NCI-H1048 (cell line): ENCODE data around the gene ZZZ3.
"Not testable (repeated sequence)": the region's sequence is repeated elsewhere in the genome, so short reads cannot be mapped to it uniquely, and the experiment has no call there.

ENCODE experiments used
- DNase-seq: peaks from one replicate; lab custom pipeline; 2025; lab: John Stamatoyannopoulos, UW

ZZZ3 gene

DNA sequence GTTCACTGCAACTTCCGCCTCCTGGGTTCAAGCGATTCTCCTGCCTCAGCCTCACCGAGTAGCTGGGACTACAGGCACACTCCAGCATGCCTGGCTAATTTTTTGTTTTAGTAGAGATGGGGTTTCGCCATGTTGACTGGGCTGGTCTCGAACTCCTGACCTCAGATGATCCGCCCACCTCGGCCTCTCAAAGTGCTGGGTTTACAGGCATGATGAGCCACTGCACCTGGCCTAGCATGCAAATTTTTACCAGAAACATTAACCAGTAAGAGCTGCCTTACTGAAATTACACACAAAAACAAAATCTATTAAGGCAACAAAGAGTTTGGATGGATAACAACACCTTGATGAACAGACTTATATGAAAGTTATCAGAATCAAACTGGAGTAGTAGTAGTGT lies 12.1 kb downstream of the ZZZ3 start:
- DNase-seq = no peak

DNA sequence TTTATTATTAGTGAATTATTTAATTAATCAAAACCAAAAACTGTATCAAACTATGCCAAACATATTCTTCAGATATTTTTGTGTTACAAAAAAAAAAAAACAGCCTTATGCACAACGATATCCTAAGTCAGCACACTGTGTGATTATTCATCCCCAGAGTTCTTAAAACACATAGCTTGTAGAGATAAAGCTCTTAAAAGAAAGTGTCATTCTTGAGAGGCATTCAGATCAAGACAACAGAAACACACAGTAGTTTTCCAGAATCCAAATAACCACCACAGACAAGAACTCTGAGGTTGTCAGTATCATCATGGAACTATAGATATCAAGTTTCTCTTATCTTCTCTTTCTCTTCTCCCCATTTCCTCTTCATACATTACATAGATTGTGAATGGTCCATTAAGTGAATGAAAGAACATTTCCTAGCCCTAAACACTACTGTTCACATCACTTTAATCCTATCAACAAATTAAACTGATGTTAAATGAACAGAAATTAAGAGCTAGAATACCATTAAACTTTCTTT lies 13.5 kb downstream of the ZZZ3 start:
- DNase-seq = no peak

DNA sequence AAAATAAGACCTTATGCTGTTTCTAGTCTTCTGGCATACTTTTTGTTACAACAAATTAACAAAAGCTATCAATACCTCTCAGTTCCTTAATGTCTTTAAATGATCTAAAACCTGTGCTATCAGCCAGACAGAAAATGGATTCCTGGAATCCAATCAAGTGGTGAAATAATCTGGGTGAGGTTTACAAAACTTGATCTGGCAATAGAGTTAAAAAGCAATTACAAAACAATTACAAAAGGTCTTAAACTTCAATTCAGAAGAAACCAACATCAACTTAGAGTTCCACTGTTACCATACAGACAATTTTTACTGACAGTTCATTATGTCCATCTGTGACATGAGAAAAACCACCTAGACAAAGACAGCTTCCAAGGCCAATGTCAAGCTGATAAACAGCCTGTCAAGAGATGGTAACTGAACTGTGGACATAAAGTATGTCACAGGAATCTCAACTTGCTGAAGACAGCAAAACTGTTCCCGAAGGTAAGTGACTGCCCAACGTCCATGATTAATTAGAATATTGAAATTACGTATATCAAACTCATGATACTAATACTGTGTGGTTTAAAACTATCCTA lies 17.4 kb downstream of the ZZZ3 start:
- DNase-seq = no peak

DNA sequence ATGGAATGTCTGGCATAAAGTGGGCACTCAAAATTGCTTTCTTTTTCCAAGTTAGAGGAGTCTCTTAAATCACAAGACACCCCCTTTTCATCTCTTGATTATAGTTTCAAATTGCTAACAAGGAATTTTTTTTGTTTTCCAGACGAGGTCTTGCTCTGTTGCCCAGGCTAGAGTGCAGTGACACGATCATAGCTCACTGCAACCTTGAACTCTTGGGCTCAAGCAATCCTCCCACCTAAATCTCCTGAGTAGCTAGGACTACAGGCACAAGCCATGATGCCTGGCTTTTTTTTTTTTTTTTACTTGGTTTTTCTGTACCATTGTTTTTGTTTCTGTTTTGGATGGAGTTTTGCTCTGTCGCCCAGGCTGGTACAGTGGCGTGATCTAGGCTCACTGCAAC lies 20.8 kb downstream of the ZZZ3 start:
- no peak for DNase-seq

DNA sequence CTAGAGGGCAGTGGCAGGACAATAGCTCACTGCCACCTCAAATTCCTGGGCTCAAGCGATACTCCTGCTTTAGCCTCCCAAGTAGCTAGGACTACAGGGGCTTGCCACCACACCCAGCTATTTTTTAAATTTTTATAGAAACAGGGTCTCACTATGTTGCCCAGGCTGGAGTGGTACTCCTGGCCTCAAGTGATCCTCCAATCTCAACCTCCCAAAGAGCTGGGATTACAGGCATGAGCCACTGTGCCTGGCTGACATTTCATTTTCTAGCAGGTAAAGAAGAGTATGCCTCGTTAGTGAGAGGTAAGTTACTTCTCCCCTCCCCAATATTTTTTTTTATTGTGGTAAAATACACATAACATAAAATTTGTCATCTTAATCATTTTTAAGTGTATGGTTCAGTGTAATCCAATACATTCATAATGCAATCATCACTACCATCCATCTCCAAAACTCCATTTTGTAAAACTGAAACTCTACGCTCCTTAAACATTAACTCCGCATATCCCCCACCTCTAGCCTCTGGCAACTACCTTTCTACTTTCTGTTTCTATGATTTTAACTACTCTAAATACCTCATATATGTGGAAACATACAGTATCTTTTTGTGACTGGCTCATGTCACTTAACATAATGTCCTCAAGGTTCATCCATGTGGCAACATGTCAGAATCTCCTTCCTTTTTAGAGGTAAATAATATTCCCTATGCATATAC lies 22.4 kb downstream of the ZZZ3 start:
- no peak for DNase-seq

DNA sequence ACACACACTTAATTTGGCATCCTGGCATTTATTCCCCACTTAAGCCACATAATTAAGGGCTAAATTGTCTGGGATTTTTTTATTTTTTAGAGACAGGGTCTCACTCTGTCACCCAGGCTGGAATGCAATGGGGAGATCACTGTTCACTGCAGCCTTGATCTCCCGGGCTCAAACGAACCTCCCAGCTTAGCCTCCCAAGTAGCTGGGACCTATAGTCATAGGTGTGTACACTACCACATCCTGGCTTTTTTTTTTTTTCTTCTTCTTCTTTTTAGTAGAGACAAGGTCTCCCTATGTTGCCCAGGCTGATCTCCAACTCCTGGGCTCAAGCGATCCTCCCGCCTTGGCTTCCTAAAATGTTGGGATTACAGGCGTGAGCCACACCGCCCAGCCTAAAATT lies 24.2 kb downstream of the ZZZ3 start:
- no peak for DNase-seq

DNA sequence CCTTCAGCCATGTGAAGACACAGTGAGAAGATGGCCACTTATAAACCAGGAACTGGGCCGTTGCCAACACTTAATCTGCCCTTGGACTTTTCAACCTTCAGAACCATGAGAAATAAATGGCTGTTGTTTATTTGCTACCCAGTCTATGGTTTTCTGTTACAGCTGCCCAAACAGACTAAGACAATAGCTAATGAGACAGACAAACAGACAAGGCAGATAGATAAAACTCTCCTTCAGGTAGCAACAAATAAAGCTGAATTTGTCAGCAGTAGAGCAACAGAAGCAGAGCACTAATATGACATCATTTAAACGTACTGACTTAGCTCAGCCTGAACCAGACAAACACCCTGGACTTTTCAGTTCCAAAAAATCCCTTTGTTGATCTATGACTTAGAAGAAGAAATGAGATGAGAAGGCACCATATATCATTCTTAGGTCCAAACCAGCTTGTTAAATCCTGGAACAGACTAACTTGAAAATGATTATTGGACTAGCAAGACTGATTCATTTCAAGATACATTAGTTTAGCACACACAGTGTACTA lies 27.0 kb downstream of the ZZZ3 start:
- DNase-seq = no peak

DNA sequence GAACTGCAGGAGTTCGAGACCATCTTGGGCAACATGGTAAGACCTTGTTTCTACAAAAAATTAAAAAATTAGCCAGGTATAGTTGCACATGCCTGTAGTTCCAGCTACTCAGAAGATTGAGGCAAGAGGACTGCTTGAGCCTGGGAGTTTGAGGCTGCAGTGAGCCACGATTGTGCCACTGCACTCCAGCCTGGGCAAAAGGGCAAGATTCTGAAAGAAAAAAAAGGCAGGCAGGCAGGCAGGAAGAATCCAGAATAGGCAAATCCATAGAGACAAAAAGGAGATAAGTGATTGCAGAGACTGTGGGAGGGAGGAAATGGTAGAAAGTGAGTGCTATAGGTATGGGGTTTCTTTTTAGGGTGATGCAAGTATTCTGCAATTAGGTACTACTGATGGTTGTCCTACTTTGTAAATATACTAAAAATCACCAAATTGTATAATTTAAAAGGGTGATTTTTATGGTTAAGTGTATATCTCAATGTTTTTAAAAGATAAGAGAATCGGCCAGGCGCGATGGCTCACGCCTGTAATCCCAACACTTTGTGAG lies 29.4 kb downstream of the ZZZ3 start:
- DNase-seq = no peak

DNA sequence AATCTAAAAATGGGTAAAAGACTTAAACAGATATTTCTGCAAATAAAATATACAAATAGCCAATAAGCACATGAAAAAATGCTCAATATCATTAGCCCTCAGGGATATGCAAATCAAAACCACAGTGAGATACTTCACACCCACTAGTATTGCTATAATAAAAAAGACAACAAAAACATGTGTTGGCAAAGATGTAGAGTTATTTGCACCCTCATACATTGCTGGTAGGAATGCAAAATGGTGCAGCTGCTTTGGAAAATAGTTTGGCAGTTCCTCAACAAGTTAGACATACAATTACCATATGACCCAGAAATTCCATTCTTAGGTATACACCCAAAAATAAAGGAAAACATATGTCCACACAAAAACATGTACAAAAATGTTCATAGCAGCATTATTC lies 30.2 kb downstream of the ZZZ3 start:
- peak; percentile 7 for DNase-seq

DNA sequence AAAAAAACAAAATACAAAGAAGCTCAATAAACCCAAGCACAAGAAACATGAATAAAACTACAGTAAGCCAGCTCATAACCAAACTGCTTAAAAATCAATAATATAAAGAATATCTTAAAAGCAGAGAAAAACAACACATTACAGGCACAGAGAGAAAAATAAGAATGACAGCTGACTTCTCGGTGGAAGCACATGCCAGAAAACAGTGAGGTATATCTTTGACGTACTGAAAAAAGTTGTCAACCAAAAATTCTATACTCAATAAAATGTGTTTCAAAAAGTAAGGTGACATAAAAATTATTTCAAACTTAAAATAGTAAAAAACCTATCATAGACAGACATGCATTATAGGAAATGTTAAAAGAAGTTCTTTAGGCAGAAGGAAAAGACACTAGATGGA lies 33.3 kb downstream of the ZZZ3 start:
- no peak for DNase-seq

DNA sequence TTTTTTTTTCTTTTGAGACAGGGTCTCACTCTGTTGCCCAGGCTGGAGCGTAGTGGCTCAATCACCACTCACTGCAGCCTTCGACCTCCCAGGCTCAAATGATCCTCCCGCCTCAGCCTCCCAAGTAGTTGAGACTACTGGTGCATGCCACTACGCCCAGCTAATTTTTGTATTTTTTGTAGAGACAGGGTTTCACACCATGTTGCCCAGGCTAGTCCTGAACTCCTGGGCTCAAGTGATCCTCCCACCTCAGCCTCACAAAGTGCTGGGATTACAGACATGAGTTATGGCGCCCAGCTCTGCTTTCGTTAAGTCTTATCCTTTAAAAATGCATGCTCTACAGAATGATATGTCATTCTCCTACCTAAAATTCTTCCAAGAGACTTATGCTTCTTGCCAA lies 36.2 kb downstream of the ZZZ3 start:
- DNase-seq = not testable (repeated sequence)

DNA sequence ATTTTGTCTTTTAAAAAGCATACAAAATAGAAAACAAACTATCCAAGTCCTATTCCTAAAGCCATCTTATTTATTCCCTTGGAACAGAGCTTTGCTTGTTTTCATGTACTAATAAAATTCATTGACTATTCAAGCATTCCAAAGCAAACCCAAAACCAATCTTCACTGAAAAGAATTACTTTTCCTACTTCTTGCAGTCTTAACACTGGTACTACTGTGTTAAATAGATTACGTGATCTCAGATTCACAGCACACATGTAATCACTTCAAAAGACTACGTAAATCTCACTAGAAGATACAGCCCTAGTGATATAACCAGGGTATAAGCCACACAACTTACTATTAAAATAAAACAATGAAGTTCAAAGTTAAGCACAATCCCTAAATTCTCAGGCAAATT lies 39.0 kb downstream of the ZZZ3 start:
- no peak for DNase-seq

DNA sequence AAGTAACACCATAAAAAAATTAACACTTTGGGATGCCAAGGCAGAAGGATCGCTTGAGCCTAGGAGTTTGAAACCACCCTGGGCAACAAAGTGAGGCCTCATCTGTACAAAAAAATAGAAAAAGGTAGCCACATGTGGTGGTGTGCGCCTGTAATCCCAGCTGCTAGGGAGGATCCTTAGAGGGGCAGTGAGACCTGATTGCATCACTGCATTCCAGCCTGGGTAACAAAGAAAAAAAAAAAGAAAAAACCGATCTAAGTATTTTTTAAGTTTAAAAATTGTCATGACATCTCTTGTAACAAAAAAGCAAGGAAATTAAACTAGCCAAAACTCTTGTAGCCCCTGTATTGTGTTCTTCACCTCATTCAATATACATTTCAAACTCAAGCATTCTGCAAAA lies 39.5 kb downstream of the ZZZ3 start:
- no peak for DNase-seq

DNA sequence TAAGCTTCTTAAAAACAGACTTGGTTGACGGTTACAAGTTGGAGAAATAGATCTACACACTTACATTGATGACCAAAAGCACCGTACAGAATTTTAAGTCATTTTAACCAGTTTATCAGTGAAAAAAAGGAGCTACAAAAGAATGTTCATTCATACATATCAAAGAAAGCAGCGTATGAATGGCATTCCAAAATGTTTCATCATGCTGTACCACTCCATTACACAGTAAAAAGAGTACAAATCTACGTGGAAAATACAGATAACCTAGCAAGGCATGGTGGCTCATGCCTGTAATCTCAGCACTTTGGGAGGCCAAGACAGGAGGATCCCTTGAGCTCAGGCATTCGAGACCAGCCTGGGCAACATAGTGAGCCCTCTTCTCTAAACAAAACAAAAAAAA lies 40.3 kb downstream of the ZZZ3 start:
- DNase-seq = no peak

DNA sequence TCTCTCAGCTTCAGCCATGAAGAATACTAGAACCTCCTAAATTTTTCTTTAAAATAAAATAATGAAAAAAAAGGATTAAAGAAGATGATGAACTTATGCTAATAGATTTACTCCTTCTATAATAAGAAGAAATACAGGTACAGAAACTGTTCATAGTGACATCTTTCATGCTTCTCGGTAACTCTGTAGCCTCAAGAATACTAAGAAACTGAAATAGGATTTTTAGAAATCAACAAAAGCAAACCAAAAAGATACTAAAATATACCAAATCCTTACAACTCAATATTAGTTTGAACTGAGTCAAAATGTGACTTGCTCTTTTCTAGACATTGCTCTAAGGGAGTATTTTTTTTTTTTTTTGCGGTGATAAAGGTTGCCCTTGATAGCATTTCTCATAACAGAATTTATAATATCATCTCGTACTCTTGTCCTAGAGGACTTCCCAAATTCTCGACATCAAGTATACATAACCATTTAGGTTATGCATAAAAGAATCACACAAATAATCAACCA lies 42.8 kb downstream of the ZZZ3 start:
- no peak for DNase-seq

DNA sequence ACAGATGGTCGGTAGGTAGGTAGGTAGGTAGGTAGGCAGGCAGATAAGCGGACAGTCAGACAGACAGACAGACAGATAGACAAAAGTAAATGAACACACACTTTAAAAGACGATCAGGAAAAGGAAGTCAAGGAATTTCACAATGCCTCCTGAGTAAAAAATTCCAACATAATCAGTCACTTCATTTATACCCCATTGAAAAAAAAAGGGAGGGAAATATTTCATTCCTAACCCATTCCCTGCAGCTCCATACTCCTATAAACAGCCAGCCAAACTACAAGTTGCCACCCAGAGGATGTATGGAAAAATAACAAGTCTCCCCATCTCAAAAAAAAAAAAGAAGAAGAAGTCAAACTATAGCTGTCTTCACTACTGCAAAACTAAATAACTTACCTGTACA lies 43.4 kb downstream of the ZZZ3 start:
- DNase-seq = no peak

DNA sequence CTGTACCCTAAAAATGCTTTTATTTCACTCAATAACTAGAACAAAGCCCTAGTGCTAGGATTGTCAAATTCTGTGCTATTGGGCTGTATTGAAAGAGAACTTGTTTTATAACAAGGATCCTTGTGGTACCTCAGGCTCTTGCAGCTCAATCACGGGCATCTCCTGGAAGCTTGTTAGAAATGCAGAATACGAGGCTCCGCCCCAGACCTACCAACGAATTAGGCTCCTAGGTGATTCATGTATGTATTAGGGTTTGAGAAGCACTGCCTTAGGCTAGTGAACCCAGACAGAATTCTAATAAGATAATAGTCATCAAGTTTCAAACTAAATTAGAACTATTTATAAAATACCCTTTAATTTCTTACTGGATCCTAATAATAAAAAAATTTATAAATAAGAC lies 45.6 kb downstream of the ZZZ3 start:
- DNase-seq = no peak
